IMR-90 (cell line): ENCODE results near the gene CLDN7. TPM values are rescaled to one million over a fixed set of nuclear protein-coding genes. Genes with fewer than 3 reads are reported as not detected.

Experiments used
- ATAC-seq: fragments of 200-7000 bp; cut with Tn5 transposase; 2 replicates; pipeline ENCODE4 v1.9.1; 2020; ENCODE audit warnings: low read depth, mild to moderate bottlenecking, moderate library complexity
- BruUV-seq: library from RNA; stranded (reverse); fragments of 400-500 nt; replicated peaks from 2 replicates; lab custom pipeline; 2021; lab: Mats Ljungman, UMichigan
- CTCF ChIA-PET: fragments of 300-600 bp; formaldehyde crosslinking; extraction: SDS; loops from one replicate; lab custom pipeline; 2021; ENCODE audit warnings: antibody characterized with exemption; lab: Yijun Ruan, JAX
- POLR2A ChIA-PET: fragments of 300-600 bp; sonication (Branson Sonifier 250); formaldehyde crosslinking; loops from one replicate; lab custom pipeline; 2022; ENCODE audit warnings: antibody characterized with exemption; ENCODE audit not compliant: unreplicated experiment; lab: Charles Lee
- DNase-seq: peaks from one replicate; pipeline ENCODE4 v3.0.0; 2013
- H2AFZ ChIP-seq: replicated peaks from 2 replicates; pipeline ENCODE3; 2013; ENCODE audit warnings: low read length, mild to moderate bottlenecking; ENCODE audit not compliant: poor library complexity
- H2AK5ac ChIP-seq: 2 replicates; pipeline ENCODE4 v1.6.1; 2013; ENCODE audit warnings: low read depth, low read length, inconsistent platforms
- H2AK9ac ChIP-seq: replicated peaks from 2 replicates; pipeline ENCODE3; 2013; ENCODE audit warnings: mild to moderate bottlenecking, low read depth, low read length, moderate library complexity; ENCODE audit not compliant: poor library complexity
- H2BK120ac ChIP-seq: 2 replicates; pipeline ENCODE4 v1.6.1; 2013; ENCODE audit warnings: low read depth, low read length, inconsistent platforms
- H2BK15ac ChIP-seq: 3 replicates; pipeline ENCODE4 v1.6.1; 2013; ENCODE audit warnings: low read depth, low read length, inconsistent platforms
- H2BK20ac ChIP-seq: 2 replicates; pipeline ENCODE4 v1.6.1; 2013; ENCODE audit warnings: low read depth, mild to moderate bottlenecking, inconsistent platforms, low read length, moderate library complexity
- H2BK5ac ChIP-seq: 2 replicates; pipeline ENCODE4 v1.6.1; 2013; ENCODE audit warnings: mild to moderate bottlenecking, low read depth, low read length, inconsistent platforms; ENCODE audit not compliant: poor library complexity, severe bottlenecking
- H3K14ac ChIP-seq: replicated peaks from 2 replicates; pipeline ENCODE4 v1.6.1; 2013; ENCODE audit warnings: low read depth, low read length, inconsistent platforms
- H3K18ac ChIP-seq: 2 replicates; pipeline ENCODE4 v1.6.1; 2013; ENCODE audit warnings: low read depth, low read length, control low read depth
- H3K23ac ChIP-seq: 2 replicates; pipeline ENCODE4 v1.6.1; 2013; ENCODE audit warnings: low read depth, low read length, inconsistent platforms
- H3K27ac ChIP-seq: 2 replicates; pipeline ENCODE4 v1.5.1; 2013; ENCODE audit warnings: mild to moderate bottlenecking, control low read depth, low read length; ENCODE audit not compliant: insufficient read depth
- H3K27me3 ChIP-seq: 2 replicates; pipeline ENCODE4 v1.6.1; 2013; ENCODE audit warnings: low read length; ENCODE audit not compliant: control insufficient read depth, insufficient read depth
- H3K36me3 ChIP-seq: 2 replicates; pipeline ENCODE4 v1.6.1; 2013; ENCODE audit warnings: low read length, mixed read lengths; ENCODE audit not compliant: control insufficient read depth, insufficient read depth
- H3K4ac ChIP-seq: 2 replicates; pipeline ENCODE4 v1.6.1; 2013; ENCODE audit warnings: low read depth, low read length, inconsistent platforms
- H3K4me1 ChIP-seq: 2 replicates; pipeline ENCODE4 v1.6.1; 2013; ENCODE audit warnings: low read length, mixed read lengths; ENCODE audit not compliant: control insufficient read depth, insufficient read depth
- H3K4me2 ChIP-seq: 2 replicates; pipeline ENCODE4 v1.6.1; 2013; ENCODE audit warnings: low read depth, mild to moderate bottlenecking, control low read depth, low read length, moderate library complexity
- H3K4me3 ChIP-seq: 2 replicates; pipeline ENCODE4 v1.5.1; 2013; ENCODE audit warnings: low read depth, mild to moderate bottlenecking, control low read depth, low read length, moderate library complexity; ENCODE audit not compliant: insufficient read depth
- H3K56ac ChIP-seq: 2 replicates; pipeline ENCODE4 v1.6.1; 2013; ENCODE audit warnings: low read length, inconsistent platforms; ENCODE audit not compliant: insufficient read depth; ENCODE audit errors: extremely low read depth
- H3K79me1 ChIP-seq, 2 experiments: 2 replicates each; pipeline ENCODE4 v1.6.1; 2013; ENCODE audit warnings: low read length in 2 of 2, inconsistent platforms in 1 of 2, low read depth in 1 of 2
- H3K9ac ChIP-seq: 2 replicates; pipeline ENCODE4 v1.6.1; 2013; ENCODE audit warnings: low read depth, low read length, control low read depth
- H3K9me1 ChIP-seq: 2 replicates; pipeline ENCODE4 v1.6.1; 2013; ENCODE audit warnings: low read length, inconsistent platforms; ENCODE audit not compliant: insufficient read depth
- H3K9me3 ChIP-seq: 2 replicates; pipeline ENCODE4 v1.6.1; 2013; ENCODE audit warnings: low read length; ENCODE audit not compliant: control insufficient read depth, insufficient read depth
- H4K20me1 ChIP-seq: 2 replicates; pipeline ENCODE4 v1.6.1; 2013; ENCODE audit warnings: low read length, inconsistent platforms; ENCODE audit not compliant: insufficient read depth
- H4K5ac ChIP-seq: 2 replicates; pipeline ENCODE4 v1.6.1; 2013; ENCODE audit warnings: mild to moderate bottlenecking, low read depth, low read length, control low read depth
- H4K8ac ChIP-seq, 2 experiments: 2 replicates each; pipeline ENCODE4 v1.6.1; 2013; ENCODE audit warnings: low read depth in 2 of 2, low read length in 2 of 2, control low read depth in 1 of 2, inconsistent platforms in 1 of 2
- H4K91ac ChIP-seq: 2 replicates; pipeline ENCODE4 v1.6.1; 2013; ENCODE audit warnings: low read depth, low read length, inconsistent platforms; ENCODE audit not compliant: insufficient read depth
- CHD1 ChIP-seq: IDR thresholded peaks from 2 replicates; pipeline ENCODE4 v1.6.1; 2012; ENCODE audit warnings: low read depth, low read length, improper control_type of control experiment
- MAFK ChIP-seq: IDR thresholded peaks from 2 replicates; pipeline ENCODE4 v1.6.1; 2012; ENCODE audit warnings: low read depth, low read length, improper control_type of control experiment
- POLR2A ChIP-seq: IDR thresholded peaks from 2 replicates; pipeline ENCODE4 v1.6.1; 2012; ENCODE audit warnings: mild to moderate bottlenecking, low read depth, low read length
- WGBS, 2 experiments: methylation state at CpG; one replicate each; pipeline versions ENCODE4 v1.1.5 to v1.1.7; 2013; ENCODE audit warnings: missing lambda C conversion rate in 2 of 2; ENCODE audit not compliant: insufficient read length in 1 of 2; ENCODE audit errors: extremely low coverage in 2 of 2; 5-methylcytosine and 5-hydroxymethylcytosine counted together
- dilution Hi-C: fragments of 300-500 bp; cut with HindIII; formaldehyde crosslinking; loops from one replicate; pipeline ENCODE4 v1.14.3; 2018; ENCODE audit warnings: low sequenced_read_pairs; ENCODE audit not compliant: unreplicated experiment
- in situ Hi-C: fragments of 300-500 bp; cut with MboI; formaldehyde crosslinking; loops from 3 replicates; pipeline ENCODE4 v1.14.3; 2019; ENCODE audit warnings: low sequenced_read_pairs, inconsistent platforms, mixed read lengths
- intact Hi-C: fragments of 100-400 bp; cut with micrococcal nuclease; formaldehyde crosslinking; loops from 2 replicates; pipeline ENCODE4 v1.10.0; 2022
- polyA plus RNA-seq, 3 experiments: library from polyadenylated mRNA; depleted of rRNA; stranded (reverse); fragments of >200 nt; gene quantifications; 2 replicates each; pipeline ENCODE4 v1.2.3, GENCODE V29; 2012; ENCODE audit warnings: low replicate concordance in 1 of 3
- total RNA-seq: library from RNA; depleted of rRNA; stranded (reverse); fragments of >200 nt; gene quantifications from 2 replicates; pipeline ENCODE4 v1.2.3, GENCODE V29; 2012

The CLDN7 gene
- total and polyA plus RNA-seq, 2 of the 4 experiments (the other 2 are of a cell fraction): 1.4 TPM

DNA sequence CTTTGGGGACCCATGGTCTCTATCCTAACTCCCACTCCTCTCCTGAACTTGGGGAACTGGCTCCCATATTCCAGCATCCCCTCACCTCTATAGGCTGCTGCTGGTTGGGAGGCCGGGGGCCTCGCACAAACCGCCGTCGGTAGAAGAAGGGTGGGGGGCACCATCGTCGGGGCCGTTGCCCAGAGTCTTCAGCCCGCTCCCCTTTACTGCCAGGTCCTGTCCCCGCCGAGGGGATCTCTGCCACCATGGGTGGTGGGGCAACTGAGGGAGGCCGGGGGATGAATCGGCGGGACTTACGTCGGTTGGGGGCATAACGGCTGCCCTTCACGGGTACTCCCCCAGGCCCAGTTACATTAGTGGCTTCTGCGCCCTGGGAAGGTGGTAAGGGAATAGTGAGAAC lies 27.9 kb upstream of the CLDN7 start:
- no peak overlapping the region for H2AFZ ChIP-seq
- no peak overlapping the region for H3K9ac ChIP-seq
- no peak overlapping the region for H3K14ac ChIP-seq
- no peak for DNase-seq
- no peak overlapping the region for H2AK9ac ChIP-seq
- TF ChIP-seq CHD1 (no peak), MAFK (no peak), POLR2A (no peak)
- peaks cover 3% of the 10 kb centered on the region for H3K4me1 ChIP-seq
- no peak overlapping the region for H4K5ac ChIP-seq
- no peak overlapping the region for H3K4me3 ChIP-seq
- H3K56ac ChIP-seq: no peak overlapping the region
- no peaks in the 10 kb centered on the region; the same call in 1 of the 2 replicates for H3K9me1 ChIP-seq
- H3K4ac ChIP-seq: no peak overlapping the region
- no TSS peak for BruUV-seq
- no peak overlapping the region for H3K27ac ChIP-seq
- H3K9me3 ChIP-seq: no peaks in the 10 kb centered on the region; the same call in 1 of the 2 replicates
- 0 out of 2 replicates have a peak, but pooled peaks cover 3% of the 10 kb centered on the region for H4K20me1 ChIP-seq
- no peaks in the 10 kb centered on the region for H3K36me3 ChIP-seq
- H3K27me3 ChIP-seq: peaks cover 80% of the 10 kb centered on the region
- POLR2A ChIA-PET: no interaction called here
- H3K79me1 ChIP-seq: no peaks in the 10 kb centered on the region
- H4K91ac ChIP-seq: no peak overlapping the region
- no peak overlapping the region for H2BK5ac ChIP-seq
- in situ Hi-C loops: no loop called here
- no peak overlapping the region for H2BK120ac ChIP-seq
- H2AK5ac ChIP-seq: no peak overlapping the region
- H3K18ac ChIP-seq: no peak overlapping the region
- no peak for ATAC-seq
- H2BK15ac ChIP-seq: no peak overlapping the region
- H4K8ac ChIP-seq: no peak overlapping the region
- no peak overlapping the region for H3K4me2 ChIP-seq
- dilution Hi-C loops: no loop called here
- 80% methylated on average over 1 of the region's 19 CpGs; no CpG with 5 or more reads in 1 of the 2 experiments for WGBS, 2 experiments
- H3K23ac ChIP-seq: no peak overlapping the region
- CTCF ChIA-PET: no interaction called here
- intact Hi-C loops: no loop called here
- no peak overlapping the region for H2BK20ac ChIP-seq
